ENCODE data around the gene MGAT1.
"Not testable (repeated sequence)": the region's sequence is repeated elsewhere in the genome, so short reads cannot be mapped to it uniquely, and the experiment has no call there.

Gene MGAT1

GRCh38 chr5:180771839-180772238, 30.8 kb downstream of the MGAT1 start:
- no peak for DNase-seq
- intact Hi-C loops (cut with DNase I) = no loop called here

- DNase-seq = no peak
- intact Hi-C loops (cut with DNase I) = no loop called here
Measured at GRCh38 chr5:180769821-180770220, 32.8 kb downstream of the MGAT1 start.

GRCh38 chr5:180755601-180756000, 47.0 kb downstream of the MGAT1 start:
- intact Hi-C loops (cut with DNase I) = no loop called here
- DNase-seq = no peak

- DNase-seq = no peak
- intact Hi-C loops (cut with DNase I) = no loop called here
Measured at GRCh38 chr5:180744253-180744652, 58.4 kb downstream of the MGAT1 start.

GRCh38 chr5:180742727-180743126, 59.9 kb downstream of the MGAT1 start:
- intact Hi-C loops (cut with DNase I) = no loop called here

GRCh38 chr5:180740953-180741352, 61.7 kb downstream of the MGAT1 start:
- DNase-seq; intact Hi-C loops (cut with DNase I): not testable (repeated sequence)

More at GRCh38 chr5:180742727-180743126, 59.9 kb downstream of the MGAT1 start:
- DNase-seq = no peak

GRCh38 chr5:180739958-180740357, 62.6 kb downstream of the MGAT1 start, which contains the start of gene OR2Y1:
OR2Y1 (minus strand) TSS chr5:180740058; CDS start chr5:180740058, 0 bp downstream.
- intact Hi-C loops (cut with DNase I) = no loop called here

GRCh38 chr5:180739271-180739670, 63.3 kb downstream of the MGAT1 start:
- intact Hi-C loops (cut with DNase I) = no loop called here
- DNase-seq = no peak

More at GRCh38 chr5:180739958-180740357, 62.6 kb downstream of the MGAT1 start, which contains the start of gene OR2Y1:
- DNase-seq = no peak

- intact Hi-C loops (cut with DNase I) = no loop called here
Measured at GRCh38 chr5:180736536-180736935, 66.1 kb downstream of the MGAT1 start.

More at GRCh38 chr5:180736536-180736935, 66.1 kb downstream of the MGAT1 start:
- no peak for DNase-seq
